ENCODE measurements around the gene ABCB9.
"Not testable (repeated sequence)": the region's sequence is repeated elsewhere in the genome, so short reads cannot be mapped to it uniquely, and the experiment has no call there.

The ABCB9 gene

DNA sequence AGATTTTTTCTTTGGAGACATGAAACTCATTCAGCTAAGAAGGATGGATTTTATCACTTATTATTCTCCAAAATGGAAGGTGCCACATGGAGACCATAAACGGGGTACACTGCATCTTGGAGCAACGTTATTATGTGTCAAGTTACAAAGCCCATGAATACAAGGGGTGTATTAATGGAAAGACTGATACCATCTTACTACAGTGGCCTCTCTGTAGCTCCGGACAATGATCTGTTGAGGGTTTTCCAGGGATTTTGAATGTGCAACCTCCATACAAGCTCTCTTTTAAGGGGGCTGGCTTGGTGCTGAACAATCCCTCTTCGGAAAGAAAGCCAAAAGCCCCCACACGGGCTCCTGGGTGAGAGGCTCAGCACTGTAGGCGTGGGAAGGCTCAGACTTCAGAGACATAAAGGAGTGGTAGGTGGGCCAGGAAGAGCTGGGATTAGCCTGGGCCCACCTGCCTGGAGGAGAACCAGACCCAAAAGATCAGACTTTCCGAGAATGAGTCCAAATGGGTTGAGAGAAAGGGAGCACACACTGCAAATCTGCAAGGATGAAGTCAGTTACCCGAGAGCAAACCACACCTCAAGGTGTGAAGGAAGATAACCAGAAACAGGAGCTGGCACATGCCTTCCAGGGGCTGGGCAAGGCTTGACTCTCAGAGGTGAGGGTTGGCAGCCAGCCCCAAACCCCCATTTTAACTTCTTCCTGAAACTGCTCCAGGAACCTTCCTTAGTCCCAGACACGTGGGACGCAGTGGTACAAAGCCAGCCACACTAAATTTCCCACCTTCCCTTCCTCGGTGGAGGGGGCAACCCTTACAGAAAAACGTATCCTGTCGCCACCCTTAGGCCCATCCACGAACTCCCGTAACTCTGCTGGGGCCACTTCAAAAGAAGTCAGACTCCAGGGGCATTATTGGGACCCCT is 71.8 kb downstream of the ABCB9 start:
- DNase-seq (ENCODE audit: low read depth), result no peak

DNA sequence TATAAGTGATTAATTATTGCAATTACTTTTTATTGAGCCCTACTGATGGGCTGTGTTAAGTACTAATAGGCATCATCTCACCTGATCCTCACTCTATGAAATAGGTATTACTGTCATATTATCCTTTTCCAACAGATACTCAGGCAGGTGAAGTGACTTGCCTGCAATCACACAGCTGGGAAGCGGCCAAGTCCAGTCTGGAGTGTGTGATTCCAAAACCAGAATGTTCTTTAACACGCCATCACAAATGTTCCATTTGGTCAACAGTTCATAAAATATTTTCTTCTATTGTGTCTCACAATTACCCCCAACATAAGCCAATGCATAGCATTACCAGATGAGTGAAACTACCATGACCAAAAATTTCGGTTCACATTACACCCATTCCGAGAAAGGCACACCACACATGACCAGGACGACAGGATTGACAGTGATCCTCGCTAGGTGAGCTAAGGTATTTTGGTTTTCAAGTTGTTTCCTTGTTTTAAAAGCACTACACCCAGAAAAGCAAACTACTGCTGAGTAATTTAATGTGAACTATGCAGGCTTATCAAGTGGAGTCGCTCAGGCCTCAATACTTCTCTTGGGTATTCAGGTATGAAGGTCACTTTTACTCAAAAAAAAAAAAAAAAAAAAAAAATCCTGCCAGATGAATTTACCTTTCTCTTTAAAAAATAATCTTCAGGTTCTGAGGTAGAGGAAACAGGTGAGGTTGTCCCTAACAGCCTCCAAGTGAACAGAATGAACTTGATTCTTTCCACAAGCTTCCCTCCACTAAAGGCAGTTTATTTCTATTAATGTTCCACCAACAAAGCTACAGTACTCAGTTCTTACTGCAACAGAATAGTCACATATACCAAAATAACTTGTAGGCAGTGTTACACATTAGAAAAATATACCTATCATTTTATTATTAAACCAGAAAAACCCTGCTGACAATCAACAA is 72.8 kb downstream of the ABCB9 start:
- DNase-seq (ENCODE audit: low read depth), result no peak

DNA sequence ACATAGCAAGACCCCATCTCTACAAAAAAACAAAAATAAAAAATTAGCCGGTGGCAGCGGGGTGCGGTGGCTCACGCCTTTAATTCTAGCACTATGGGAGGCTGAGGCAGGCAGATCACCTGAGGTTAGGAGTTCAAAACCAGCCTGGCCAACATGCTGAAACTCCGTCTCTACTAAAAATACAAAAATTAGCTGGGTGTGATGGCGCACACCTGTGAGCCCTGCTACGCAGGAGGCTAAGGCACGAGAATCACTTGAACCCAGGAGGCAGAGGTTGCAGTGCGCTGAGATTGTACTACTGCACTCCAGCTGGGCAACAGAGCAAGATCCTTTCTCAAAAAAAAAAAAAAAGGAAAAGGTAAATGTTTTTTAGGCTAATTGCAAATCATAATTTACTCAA is 73.5 kb downstream of the ABCB9 start:
- not testable (repeated sequence) for DNase-seq (ENCODE audit: low read depth)

DNA sequence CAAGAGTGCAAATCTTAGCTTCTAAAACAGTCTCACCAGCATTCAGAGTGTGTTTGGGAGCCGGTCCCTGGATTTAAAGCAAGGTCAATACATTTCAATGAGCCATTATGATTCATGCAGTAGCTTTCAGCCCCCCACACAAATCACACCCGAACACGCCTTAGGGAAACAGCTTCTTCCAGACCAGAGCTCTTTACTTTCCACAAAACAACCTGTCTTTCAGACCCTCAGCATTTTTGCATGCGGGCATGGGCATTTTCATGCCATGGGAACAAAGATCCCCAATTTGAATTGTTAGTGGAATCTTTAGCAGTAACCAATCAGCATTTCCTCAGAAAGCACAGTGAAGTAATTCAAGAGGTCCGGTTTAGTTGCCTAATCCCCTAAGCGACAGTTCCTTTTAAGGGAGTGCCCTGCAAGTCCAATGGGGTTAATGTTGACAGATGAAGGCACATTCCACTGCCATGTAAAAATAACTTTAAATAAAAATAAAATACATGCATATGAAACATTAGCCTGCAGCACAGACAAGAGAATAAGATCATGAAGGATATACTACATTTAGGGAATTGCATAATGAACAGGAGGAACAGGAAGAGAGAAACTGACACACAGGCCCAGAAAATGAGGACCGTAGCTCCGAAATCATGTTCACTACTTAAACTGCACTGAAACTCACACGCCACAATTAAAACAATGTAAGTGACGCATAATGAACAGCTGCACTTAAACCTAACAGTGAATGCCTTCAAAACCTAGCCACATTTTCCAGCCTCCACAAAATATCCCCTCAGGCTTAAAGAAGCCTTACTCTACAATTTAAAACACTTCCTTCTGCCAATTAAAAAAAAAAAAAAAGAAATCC is 74.4 kb downstream of the ABCB9 start:
- DNase-seq (ENCODE audit: low read depth), result no peak

DNA sequence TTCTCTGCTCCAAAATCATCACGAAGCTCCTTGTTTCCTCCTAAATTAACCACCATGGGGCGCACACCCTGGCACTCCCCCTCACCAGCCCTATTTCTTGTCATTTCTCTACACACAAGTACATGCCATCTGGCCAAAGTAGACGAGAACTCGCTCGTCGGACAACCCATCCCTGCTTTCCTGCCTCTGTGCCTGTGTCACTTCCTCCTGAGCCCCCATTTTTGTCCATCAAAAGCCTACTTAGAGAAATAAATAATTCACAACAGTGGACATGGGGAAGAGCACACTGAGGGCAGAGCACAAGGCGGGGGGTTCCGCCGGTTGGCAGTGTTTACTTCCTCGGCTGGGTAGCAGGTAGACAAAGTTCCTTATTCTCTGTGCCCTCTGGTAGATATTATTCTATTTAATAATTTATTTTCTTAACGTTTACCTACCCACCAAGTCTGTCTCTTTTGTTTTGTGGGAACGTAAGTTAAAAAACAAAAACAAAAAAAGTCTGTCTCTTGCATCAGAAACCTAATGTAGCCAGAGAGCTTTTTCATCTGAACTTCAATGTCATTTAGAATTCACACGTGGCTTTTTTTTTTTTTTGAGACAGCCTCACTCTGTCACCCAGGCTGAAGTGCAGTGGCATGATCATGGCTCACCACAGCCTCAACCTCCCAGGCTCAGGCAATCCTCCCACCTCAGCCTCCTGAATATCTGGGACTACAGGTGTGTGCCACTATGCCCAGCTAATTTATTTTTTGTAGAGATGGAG is 76.3 kb downstream of the ABCB9 start:
- DNase-seq (ENCODE audit: low read depth), result no peak

DNA sequence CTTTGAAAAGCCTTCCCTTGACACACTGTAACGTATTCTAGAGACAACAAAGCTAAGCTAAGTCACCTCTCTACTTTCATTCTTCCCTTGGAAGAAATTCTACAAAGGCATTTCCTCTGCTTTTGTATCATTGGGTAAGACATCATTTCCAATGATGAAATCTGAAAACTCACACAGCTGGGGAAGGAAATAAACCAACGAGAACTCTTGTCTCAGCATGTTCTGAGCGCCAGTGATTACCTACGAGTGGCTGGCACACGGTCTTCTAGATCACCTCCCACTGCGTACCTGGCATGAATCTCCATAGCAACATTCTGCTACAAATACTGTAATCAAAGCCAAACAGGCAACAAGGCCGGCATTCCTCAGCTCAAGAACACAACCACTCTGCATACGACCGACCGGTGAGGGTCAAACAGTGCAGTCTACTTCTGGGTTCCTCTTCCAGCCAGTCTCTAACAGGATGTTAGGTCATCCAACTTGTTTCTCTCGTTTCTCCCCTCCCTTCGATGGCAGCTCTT is 78.0 kb downstream of the ABCB9 start:
- DNase-seq (ENCODE audit: low read depth), result no peak

DNA sequence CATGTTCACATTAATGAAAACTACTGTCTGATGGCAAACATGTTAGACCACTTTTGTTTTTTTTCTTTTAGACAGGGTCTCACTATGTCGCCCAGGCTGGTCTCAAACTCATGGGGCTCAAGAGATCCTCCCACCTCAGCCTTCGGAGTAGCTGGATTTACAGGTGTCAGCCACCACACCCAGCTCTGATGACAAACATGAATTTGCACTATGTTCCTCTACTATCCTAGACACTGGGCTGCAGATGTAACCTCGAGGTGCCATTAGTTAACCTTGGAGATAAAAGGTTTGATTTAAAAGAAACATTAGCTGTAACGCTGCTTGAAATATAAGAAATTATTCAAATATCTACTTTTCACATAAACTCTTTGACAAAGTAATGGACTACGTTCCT is 78.4 kb downstream of the ABCB9 start:
- no peak for DNase-seq (ENCODE audit: low read depth)

DNA sequence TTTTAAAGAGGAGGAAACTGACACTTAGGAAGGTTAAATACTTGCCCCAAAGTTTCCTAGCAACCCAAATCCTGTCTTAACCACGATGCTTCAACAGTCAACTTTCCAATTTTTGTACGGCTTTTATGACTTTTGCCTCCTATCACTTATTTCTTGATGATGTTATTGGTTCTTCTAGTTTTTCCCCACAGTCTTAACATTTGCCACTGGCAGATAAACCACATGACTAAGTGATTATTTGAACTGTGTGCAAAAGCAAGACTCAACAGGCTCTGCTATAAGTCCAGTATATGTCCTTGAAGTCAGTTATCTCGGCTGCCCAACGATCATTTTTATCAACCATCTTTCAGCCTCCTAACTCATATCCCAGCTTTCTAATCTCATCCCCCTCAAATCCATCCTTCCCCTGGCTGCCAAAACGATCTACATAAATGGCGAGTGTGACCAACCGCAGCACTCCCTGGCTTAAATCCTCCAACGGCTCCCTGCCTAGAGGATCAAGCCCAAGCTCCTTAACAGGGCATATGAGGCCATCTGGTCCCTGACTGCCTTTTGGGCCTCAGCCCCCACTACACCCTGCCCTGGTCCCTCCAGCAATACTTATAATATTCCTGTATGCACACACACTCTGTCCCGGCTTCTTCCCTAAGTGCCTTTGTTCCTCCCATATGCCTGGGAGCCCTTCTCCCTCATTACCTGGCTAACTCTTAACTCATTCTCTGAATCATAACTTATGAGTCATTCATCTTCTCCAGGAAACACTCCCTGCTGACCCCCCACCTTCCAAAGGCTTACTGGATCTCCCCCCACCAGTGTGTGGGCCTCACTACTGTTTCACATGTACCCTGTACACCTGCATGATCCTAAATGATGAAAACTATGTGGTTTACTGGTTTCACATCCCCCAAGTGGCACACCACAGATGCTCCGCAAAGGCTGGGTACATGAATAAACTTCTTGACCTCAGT is 79.1 kb downstream of the ABCB9 start:
- no peak for DNase-seq (ENCODE audit: low read depth)

DNA sequence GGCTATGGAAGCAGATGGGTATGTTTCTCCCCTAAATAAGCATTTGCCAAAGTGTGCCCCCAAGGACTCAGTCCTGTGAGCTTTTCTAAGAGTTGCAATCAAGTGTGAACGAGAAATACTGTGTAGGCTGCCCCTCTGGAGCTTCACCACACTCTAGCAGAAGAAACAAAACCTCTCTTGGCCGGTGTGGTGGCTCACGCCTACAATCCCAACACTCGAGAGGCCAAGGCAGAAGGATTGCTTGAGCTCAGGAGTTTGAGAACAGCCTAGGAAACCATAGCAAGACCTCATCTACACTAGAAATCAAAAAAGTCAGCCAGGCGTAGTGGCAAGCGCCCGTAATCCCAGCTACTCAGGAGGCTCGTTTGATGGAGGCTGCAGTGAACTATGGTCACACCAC is 80.1 kb downstream of the ABCB9 start:
- DNase-seq (ENCODE audit: low read depth), result no peak

DNA sequence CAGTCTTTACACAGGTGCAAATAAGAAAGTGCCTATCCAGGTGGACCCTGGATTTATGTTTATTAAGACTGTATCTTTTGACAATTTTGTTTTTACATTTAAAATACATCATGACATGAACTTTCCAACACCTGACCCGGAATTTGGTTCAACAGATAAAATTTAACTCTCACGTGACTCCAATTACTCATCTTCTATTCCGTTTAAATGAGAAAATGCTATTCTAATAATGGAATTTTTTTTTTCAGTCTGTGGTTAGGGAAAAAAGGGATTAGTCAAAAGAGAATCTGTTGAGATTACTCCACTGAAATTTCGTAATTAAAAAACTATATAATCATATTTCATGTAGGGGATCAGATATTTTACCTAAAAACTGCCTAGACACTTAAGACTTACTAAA is 81.4 kb downstream of the ABCB9 start:
- no peak for DNase-seq (ENCODE audit: low read depth)

DNA sequence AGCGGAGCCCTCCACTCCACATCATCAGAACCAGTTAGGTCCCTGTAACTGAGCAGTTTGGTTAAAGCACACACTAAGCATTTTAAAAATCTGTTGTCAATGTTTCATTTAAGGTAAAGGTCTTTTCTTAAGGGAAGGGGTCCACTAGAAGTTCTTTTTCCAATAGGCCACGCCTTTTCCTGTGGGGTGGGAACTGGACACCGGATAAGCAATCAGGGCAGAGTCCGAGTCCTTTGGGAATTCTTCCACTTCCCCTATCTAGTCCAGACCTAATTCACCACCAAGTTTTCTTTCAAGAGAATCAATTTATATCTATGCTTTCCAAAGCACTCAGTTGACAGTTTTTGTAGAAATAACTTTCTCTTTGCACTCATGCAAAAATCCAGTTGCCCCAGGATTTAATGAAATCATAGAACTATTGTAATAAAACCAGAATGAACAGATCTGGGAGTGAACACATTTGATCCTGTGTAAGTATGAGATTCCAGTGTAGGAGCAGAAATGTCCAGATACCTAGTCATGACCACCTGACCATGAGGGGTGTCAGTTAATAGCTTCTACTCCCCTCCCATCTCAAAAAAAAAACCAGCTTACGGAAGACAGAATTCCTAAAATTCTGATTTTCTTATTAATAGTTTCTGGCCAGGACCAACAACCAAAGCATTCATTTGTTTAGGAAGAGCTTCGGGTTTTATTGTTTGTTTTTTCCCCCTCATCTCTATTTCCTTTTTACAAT is 82.0 kb downstream of the ABCB9 start:
- no peak for DNase-seq (ENCODE audit: low read depth)

DNA sequence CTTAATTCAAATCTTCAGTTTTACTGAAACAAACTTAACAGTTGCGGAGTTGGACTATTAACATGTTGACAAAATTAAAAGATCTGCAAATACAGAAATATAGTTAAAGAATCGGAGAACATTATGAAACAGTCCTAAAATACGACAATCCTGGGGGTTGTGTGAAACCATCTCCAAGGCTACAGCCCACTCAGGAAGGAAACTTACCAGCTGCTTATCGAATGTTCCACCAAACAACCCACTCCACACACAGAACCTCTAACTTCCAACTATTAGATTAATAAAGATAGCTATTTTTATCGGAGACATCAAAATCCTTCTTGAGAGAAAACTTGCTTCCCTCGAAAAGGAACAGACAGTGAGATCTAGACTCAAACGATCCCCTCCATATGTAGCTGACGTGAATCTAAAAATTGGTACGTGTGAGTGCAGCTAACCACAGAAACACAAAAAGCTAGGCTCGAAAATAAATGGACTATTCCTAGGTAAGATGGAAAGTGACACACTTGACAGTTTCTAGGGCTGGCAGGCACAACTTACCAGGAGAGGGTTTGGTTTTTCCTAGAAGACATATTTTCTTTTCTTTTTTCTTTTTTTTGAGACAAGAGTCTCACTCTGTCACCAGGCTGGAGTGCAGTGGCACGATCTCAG is 83.2 kb downstream of the ABCB9 start:
- no peak for DNase-seq (ENCODE audit: low read depth)

DNA sequence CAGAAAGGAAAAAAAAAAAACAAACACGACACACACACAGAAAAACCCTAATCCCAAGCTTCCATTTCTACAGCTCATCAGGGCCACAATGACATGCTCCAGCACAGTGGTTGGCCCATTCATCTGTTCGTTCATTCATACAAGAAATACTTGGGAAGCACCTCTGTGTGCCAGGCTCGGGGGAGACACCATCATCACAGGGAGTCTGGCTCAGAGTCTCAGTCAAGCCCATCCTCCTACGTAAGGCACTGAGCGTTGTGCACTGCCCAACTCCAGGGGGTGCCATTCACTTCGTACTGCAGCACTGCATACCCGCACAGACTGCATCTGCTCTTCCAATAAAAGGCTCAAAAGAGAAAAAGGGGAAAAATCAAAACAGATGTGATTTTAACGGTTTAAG is 85.6 kb downstream of the ABCB9 start:
- no peak for DNase-seq (ENCODE audit: low read depth)

DNA sequence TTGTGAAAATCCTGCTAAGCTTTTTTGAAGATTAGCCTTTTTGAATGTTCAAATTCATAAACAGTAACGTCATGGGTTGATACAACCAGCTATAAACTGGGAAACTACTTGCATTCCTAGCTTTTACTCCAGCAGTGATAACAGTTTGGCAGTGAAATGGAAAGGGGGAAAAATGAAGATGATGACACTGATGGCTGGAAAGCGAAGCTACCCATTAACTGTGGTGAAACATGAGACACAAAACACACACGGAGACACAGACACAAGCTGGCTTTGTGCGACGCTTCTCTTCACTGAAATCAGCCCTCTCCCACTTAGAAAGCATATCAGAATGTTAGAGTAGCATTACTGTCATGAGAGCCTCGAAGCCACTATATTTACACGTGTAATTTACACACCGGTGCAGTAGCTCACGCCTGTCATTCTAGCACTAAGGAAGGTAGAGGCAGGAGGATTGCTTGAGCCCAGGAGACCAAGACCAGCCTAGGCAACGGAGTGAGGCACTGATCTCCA is 86.1 kb downstream of the ABCB9 start:
- no peak for DNase-seq (ENCODE audit: low read depth)

Measured in stimulated activated CD8-positive, alpha-beta memory T cell treated with anti-CD3 and anti-CD28 coated beads, Interleukin-12 subunit alpha, Interleukin-12 subunit beta, amount 100 ng/mL, for 1 hour (primary cell).